H9 (cell line): ENCODE measurements around the gene PNMA8A. TPM values are rescaled to one million over a fixed set of nuclear protein-coding genes. Genes with fewer than 3 reads are reported as not detected.

Experiments used
- DNase-seq: peaks from one replicate; pipeline ENCODE4 v3.0.0-alpha.2; 2017
- H2AFZ ChIP-seq: one replicate; pipeline ENCODE4 v1.6.1; 2013; ENCODE audit warnings: mild to moderate bottlenecking, low read length, control low read depth, moderate library complexity
- H2AK5ac ChIP-seq: 2 replicates; pipeline ENCODE4 v1.6.1; 2013; ENCODE audit warnings: low read length, control low read depth, mixed read lengths; ENCODE audit not compliant: insufficient read length
- H2BK120ac ChIP-seq: one replicate; pipeline ENCODE4 v1.6.1; 2013; ENCODE audit warnings: low read depth, mild to moderate bottlenecking, low read length, control low read depth, inconsistent platforms; ENCODE audit not compliant: poor library complexity, severe bottlenecking
- H2BK12ac ChIP-seq: 2 replicates; pipeline ENCODE4 v1.6.1; 2013; ENCODE audit warnings: low read length, control low read depth, mixed read lengths, low read depth; ENCODE audit not compliant: insufficient read length
- H2BK15ac ChIP-seq: 2 replicates; pipeline ENCODE4 v1.6.1; 2013; ENCODE audit warnings: low read depth, low read length, control low read depth
- H2BK20ac ChIP-seq: one replicate; pipeline ENCODE4 v1.6.1; 2013; ENCODE audit warnings: low read depth, mild to moderate bottlenecking, low read length, control low read depth, inconsistent platforms; ENCODE audit not compliant: poor library complexity, severe bottlenecking
- H2BK5ac ChIP-seq: 2 replicates; pipeline ENCODE4 v1.6.1; 2013; ENCODE audit warnings: low read length, control low read depth, mixed read lengths; ENCODE audit not compliant: insufficient read length
- H3K14ac ChIP-seq: 2 replicates; pipeline ENCODE4 v1.6.1; 2013; ENCODE audit warnings: low read length, control low read depth; ENCODE audit not compliant: insufficient read depth
- H3K18ac ChIP-seq: 2 replicates; pipeline ENCODE4 v1.6.1; 2013; ENCODE audit warnings: low read depth, mild to moderate bottlenecking, mixed read lengths, low read length, control low read depth; ENCODE audit not compliant: insufficient read length
- H3K23ac ChIP-seq: 2 replicates; pipeline ENCODE4 v1.6.1; 2013; ENCODE audit warnings: low read length, control low read depth, mixed read lengths, low read depth; ENCODE audit not compliant: insufficient read length
- H3K23me2 ChIP-seq: 2 replicates; pipeline ENCODE4 v1.6.1; 2013; ENCODE audit warnings: low read depth, mild to moderate bottlenecking, mixed read lengths, low read length, control low read depth; ENCODE audit not compliant: insufficient read length, poor library complexity, severe bottlenecking
- H3K27ac ChIP-seq: 2 replicates; pipeline ENCODE4 v1.5.1; 2013; ENCODE audit warnings: low read length, control low read depth, mixed read lengths, low read depth; ENCODE audit not compliant: insufficient read length
- H3K27me3 ChIP-seq: 2 replicates; pipeline ENCODE4 v1.6.1; 2013; ENCODE audit warnings: low read length, control low read depth, inconsistent platforms; ENCODE audit not compliant: insufficient read depth
- H3K4ac ChIP-seq: 2 replicates; pipeline ENCODE4 v1.6.1; 2013; ENCODE audit warnings: low read depth, mild to moderate bottlenecking, control low read depth, inconsistent platforms, low read length, moderate library complexity
- H3K4me1 ChIP-seq: 2 replicates; pipeline ENCODE4 v1.6.1; 2013; ENCODE audit warnings: low read length, control low read depth, inconsistent platforms; ENCODE audit not compliant: insufficient read depth
- H3K4me2 ChIP-seq: 2 replicates; pipeline ENCODE4 v1.6.1; 2013; ENCODE audit warnings: low read length, control low read depth, mixed read lengths; ENCODE audit not compliant: insufficient read length, insufficient read depth
- H3K56ac ChIP-seq: 2 replicates; pipeline ENCODE4 v1.6.1; 2013; ENCODE audit warnings: low read depth, mild to moderate bottlenecking, mixed read lengths, low read length, control low read depth; ENCODE audit not compliant: insufficient read length
- H3K79me1 ChIP-seq: 2 replicates; pipeline ENCODE4 v1.6.1; 2013; ENCODE audit warnings: low read depth, mild to moderate bottlenecking, moderate library complexity, low read length, control low read depth, inconsistent platforms; ENCODE audit not compliant: insufficient read depth, poor library complexity, severe bottlenecking
- H3K79me2 ChIP-seq: 2 replicates; pipeline ENCODE4 v1.6.1; 2013; ENCODE audit warnings: low read length, control low read depth, inconsistent platforms; ENCODE audit not compliant: insufficient read depth
- H3K9ac ChIP-seq: 2 replicates; pipeline ENCODE4 v1.6.1; 2013; ENCODE audit warnings: low read length, control low read depth, mixed read lengths; ENCODE audit not compliant: insufficient read length; ENCODE audit errors: extremely low read depth
- H3K9me3 ChIP-seq: one replicate; pipeline ENCODE4 v1.6.1; 2013; ENCODE audit warnings: low read depth, low read length, inconsistent platforms; ENCODE audit not compliant: control insufficient read depth
- H3T11ph ChIP-seq: one replicate; pipeline ENCODE4 v1.6.1; 2013; ENCODE audit warnings: mild to moderate bottlenecking, low read length, control low read depth, inconsistent platforms
- H4K20me1 ChIP-seq: one replicate; pipeline ENCODE4 v1.6.1; 2013; ENCODE audit not compliant: control insufficient read depth, insufficient read length, insufficient read depth
- H4K5ac ChIP-seq: 2 replicates; pipeline ENCODE4 v1.6.1; 2013; ENCODE audit warnings: low read depth, mild to moderate bottlenecking, mixed read lengths, low read length, control low read depth; ENCODE audit not compliant: insufficient read length
- H4K8ac ChIP-seq: replicated peaks from 2 replicates; pipeline ENCODE4 v1.6.1; 2013; ENCODE audit warnings: low read length, control low read depth, mixed read lengths, low read depth; ENCODE audit not compliant: insufficient read length
- H4K91ac ChIP-seq: 2 replicates; pipeline ENCODE4 v1.6.1; 2013; ENCODE audit warnings: low read depth, mild to moderate bottlenecking, moderate library complexity, mixed read lengths, low read length, control low read depth; ENCODE audit not compliant: insufficient read length
- H3K27ac Mint-ChIP-seq, 3 experiments: 2 replicates in 2 of 3; 3 replicates in 1 of 3; pipeline ENCODE4 v1.8.0; 2020 to 2021; ENCODE audit warnings: mixed read lengths in 3 of 3, mild to moderate bottlenecking in 1 of 3, moderate library complexity in 1 of 3
- H3K27me3 Mint-ChIP-seq: 2 replicates; pipeline ENCODE4 v1.8.0; 2021; ENCODE audit warnings: low read depth, mild to moderate bottlenecking, moderate library complexity, mixed read lengths
- H3K36me3 Mint-ChIP-seq, 3 experiments: 2 replicates in 2 of 3; 3 replicates in 1 of 3; pipeline ENCODE4 v1.8.0; 2020 to 2021; ENCODE audit warnings: low read depth in 3 of 3, mixed read lengths in 3 of 3; ENCODE audit not compliant: insufficient read depth in 1 of 3
- H3K4me1 Mint-ChIP-seq, 2 experiments: 2 replicates each; pipeline ENCODE4 v1.8.0; 2020; ENCODE audit warnings: mixed read lengths in 2 of 2
- H3K4me3 Mint-ChIP-seq, 2 experiments: 2 replicates in 1 of 2; 3 replicates in 1 of 2; pipeline ENCODE4 v1.8.0; 2020 to 2021; ENCODE audit warnings: mild to moderate bottlenecking in 2 of 2, mixed read lengths in 2 of 2, moderate library complexity in 1 of 2
- H3K9me3 Mint-ChIP-seq, 2 experiments: 2 replicates in 1 of 2; 3 replicates in 1 of 2; pipeline ENCODE4 v1.8.0; 2020; ENCODE audit warnings: mild to moderate bottlenecking in 2 of 2, mixed read lengths in 2 of 2, moderate library complexity in 1 of 2
- CTCF ChIP-seq: fragments of 200-600 bp; sonication (generic); conservative IDR thresholded peaks from 3 replicates; pipeline ENCODE4 v1.8.0; 2021; ENCODE audit warnings: antibody characterized with exemption, mild to moderate bottlenecking
- WGBS: extraction: QIAGEN DNeasy Blood & Tissue Kit; methylation state at CpG from one replicate; pipeline ENCODE4 v1.1.7; 2013; ENCODE audit warnings: missing lambda C conversion rate, low lambda C conversion rate, mixed read lengths; ENCODE audit not compliant: insufficient read length; ENCODE audit errors: extremely low coverage; 5-methylcytosine and 5-hydroxymethylcytosine counted together
- total RNA-seq: library from RNA; stranded (reverse); gene quantifications from 2 replicates; pipeline ENCODE4 v1.2.1, GENCODE V29; 2021

PNMA8A gene
- total RNA-seq, 1 experiment from 2014 or later: 22.6 TPM

- Histone ChIP-seq H3K27me3 (no peaks in the 10 kb centered on the region), H3K79me1 (no peaks in the 10 kb centered on the region), H2BK12ac (no peak overlapping the region), H2AFZ (no peak overlapping the region), H3K79me2 (no peaks in the 10 kb centered on the region), H3T11ph (no peak overlapping the region), H3K18ac (no peak overlapping the region), H3K9me3 (no peaks in the 10 kb centered on the region), H3K9ac (no peak overlapping the region), H3K23me2 (no peaks in the 10 kb centered on the region), H2AK5ac (no peak overlapping the region), H2BK5ac (no peak overlapping the region), H2BK15ac (no peak overlapping the region), H2BK20ac (no peak overlapping the region), H4K5ac (no peak overlapping the region), H4K8ac (no peak overlapping the region), H3K23ac (no peak overlapping the region), H3K56ac (no peak overlapping the region), H2BK120ac (no peak overlapping the region), H3K4ac (no peak overlapping the region), H3K14ac (no peak overlapping the region), H4K20me1 (no peaks in the 10 kb centered on the region), H3K4me1 (no peaks in the 10 kb centered on the region), H4K91ac (no peak overlapping the region), H3K4me2 (no peak overlapping the region), H3K27ac (no peak overlapping the region)
- Mint-ChIP-seq H3K27ac (no peak overlapping the region), H3K4me3 (no peak overlapping the region), H3K36me3 (peaks cover 15 to 32% (median 27%) of the 10 kb centered on the region in 3 experiments; a peak in 6 of 7 replicates), H3K27me3 (no peaks in the 10 kb centered on the region), H3K4me1 (peaks cover 0 to 4% of the 10 kb centered on the region in 2 experiments; a peak in 1 of 4 replicates), H3K9me3 (no peaks in the 10 kb centered on the region)
- DNase-seq: no peak
- TF ChIP-seq CTCF: no peak
- whole genome bisulfite sequencing: no CpG with 5 or more reads among the region's 7 CpGs
Observed at GRCh38 chr19:46463516-46463915, 7.8 kb downstream of the PNMA8A start.
